WTC11 (cell line): ENCODE measurements around the gene SMYD5. TPM values are rescaled to one million over a fixed set of nuclear protein-coding genes. Genes with fewer than 3 reads are reported as not detected.

Experiments used
- ATAC-seq: fragments of 200-7000 bp; cut with Tn5 transposase; 2 replicates; pipeline ENCODE4 v1.10.0; 2021; ENCODE audit warnings: mild to moderate bottlenecking, moderate library complexity
- CTCF ChIA-PET: fragments of 300-600 bp; sonication (Branson Sonifier 250); formaldehyde crosslinking; loops from one replicate; lab custom pipeline; 2021; ENCODE audit warnings: antibody characterized with exemption; lab: Charles Lee
- POLR2A ChIA-PET: fragments of 350-600 bp; sonication (Branson Sonifier 250); formaldehyde crosslinking; loops from one replicate; lab custom pipeline; 2021; ENCODE audit warnings: antibody characterized with exemption; lab: Charles Lee
- DNase-seq: peaks from one replicate; pipeline ENCODE4 v3.0.0; 2021; ENCODE audit warnings: low spot score
- H3K27ac Mint-ChIP-seq: 2 replicates; pipeline ENCODE4 v1.8.0; 2021; ENCODE audit warnings: mixed read lengths
- H3K27me3 Mint-ChIP-seq: 2 replicates; pipeline ENCODE4 v1.8.0; 2021; ENCODE audit warnings: low read depth, mild to moderate bottlenecking, moderate library complexity, mixed read lengths
- H3K36me3 Mint-ChIP-seq: 2 replicates; pipeline ENCODE4 v1.8.0; 2021; ENCODE audit warnings: mixed read lengths
- H3K4me1 Mint-ChIP-seq: 2 replicates; pipeline ENCODE4 v1.8.0; 2022; ENCODE audit warnings: mixed read lengths
- H3K4me3 Mint-ChIP-seq: 2 replicates; pipeline ENCODE4 v1.8.0; 2021; ENCODE audit warnings: mild to moderate bottlenecking, moderate library complexity, mixed read lengths
- H3K9me3 Mint-ChIP-seq: 2 replicates; pipeline ENCODE4 v1.8.0; 2021; ENCODE audit warnings: mixed read lengths
- AR ChIP-seq: fragments of 250-450 bp; sonication (Bioruptor Pico); IDR thresholded peaks from 2 replicates; pipeline ENCODE4 v1.9.0; 2021; ENCODE audit warnings: mild to moderate bottlenecking
- ATF6 ChIP-seq: sonication (generic); formaldehyde crosslinking; IDR thresholded peaks from 2 replicates; pipeline ENCODE4 v1.8.1; 2023; ENCODE audit warnings: mild to moderate bottlenecking, missing genetic modification reagents
- CBFB ChIP-seq: sonication (generic); formaldehyde crosslinking; IDR thresholded peaks from 2 replicates; pipeline ENCODE4 v1.8.1; 2022; ENCODE audit warnings: mild to moderate bottlenecking, low read depth, missing genetic modification reagents
- CTCF ChIP-seq: fragments of 200-600 bp; IDR thresholded peaks from 2 replicates; pipeline ENCODE4 v1.8.0; 2022; ENCODE audit warnings: antibody characterized with exemption
- E2F5 ChIP-seq: sonication (generic); formaldehyde crosslinking; IDR thresholded peaks from 2 replicates; pipeline ENCODE4 v1.8.1; 2022; ENCODE audit warnings: mild to moderate bottlenecking, moderate library complexity, missing genetic modification reagents
- ERG ChIP-seq: fragments of 250-450 bp; sonication (Bioruptor Pico); IDR thresholded peaks from 2 replicates; pipeline ENCODE4 v1.8.0; 2021; ENCODE audit warnings: mild to moderate bottlenecking
- IRF1 ChIP-seq: sonication (generic); formaldehyde crosslinking; IDR thresholded peaks from 2 replicates; pipeline ENCODE4 v1.8.0; 2023; ENCODE audit warnings: missing genetic modification reagents
- IRF2 ChIP-seq: sonication (generic); formaldehyde crosslinking; IDR thresholded peaks from 2 replicates; pipeline ENCODE4 v1.8.0; 2022; ENCODE audit warnings: low read depth, missing genetic modification reagents, borderline replicate concordance
- JUN ChIP-seq: sonication (generic); formaldehyde crosslinking; IDR thresholded peaks from 2 replicates; pipeline ENCODE4 v1.8.0; 2023; ENCODE audit warnings: mild to moderate bottlenecking, missing genetic modification reagents
- MAX ChIP-seq: sonication (generic); formaldehyde crosslinking; IDR thresholded peaks from 2 replicates; pipeline ENCODE4 v1.8.0; 2022; ENCODE audit warnings: mild to moderate bottlenecking, missing genetic modification reagents
- MLX ChIP-seq: sonication (generic); formaldehyde crosslinking; IDR thresholded peaks from 2 replicates; pipeline ENCODE4 v1.8.1; 2023; ENCODE audit warnings: mild to moderate bottlenecking, missing genetic modification reagents, moderate library complexity
- NFE2L1 ChIP-seq: sonication (generic); formaldehyde crosslinking; IDR thresholded peaks from 2 replicates; pipeline ENCODE4 v1.8.1; 2023; ENCODE audit warnings: missing genetic modification reagents
- NR3C1 ChIP-seq: sonication (generic); formaldehyde crosslinking; conservative IDR thresholded peaks from 2 replicates; pipeline ENCODE4 v1.8.1; 2023; ENCODE audit warnings: low read depth, mild to moderate bottlenecking, missing genetic modification reagents
- PREB ChIP-seq: sonication (generic); formaldehyde crosslinking; IDR thresholded peaks from 2 replicates; pipeline ENCODE4 v1.8.1; 2022; ENCODE audit warnings: mild to moderate bottlenecking, missing genetic modification reagents, moderate library complexity, borderline replicate concordance
- SOX15 ChIP-seq: fragments of 250-450 bp; sonication (Bioruptor Pico); IDR thresholded peaks from 2 replicates; pipeline ENCODE4 v1.9.0; 2021; ENCODE audit warnings: mild to moderate bottlenecking
- ZNF416 ChIP-seq: fragments of 250-450 bp; sonication (Bioruptor Pico); IDR thresholded peaks from 2 replicates; pipeline ENCODE4 v1.9.0; 2021; ENCODE audit warnings: mild to moderate bottlenecking, inconsistent platforms
- ZNF425 ChIP-seq: fragments of 250-450 bp; sonication (Bioruptor Pico); conservative IDR thresholded peaks from 2 replicates; pipeline ENCODE4 v1.9.0; 2021; ENCODE audit warnings: mild to moderate bottlenecking
- total RNA-seq: library from RNA; stranded (reverse); gene quantifications from 3 replicates; pipeline ENCODE4 v1.2.3, GENCODE V29; 2021

SMYD5 gene
- total RNA-seq, 1 experiment from 2014 or later: 46.7 TPM

- CTCF ChIA-PET: interaction anchor here (1.0 to 5.2 kb wide), 4 partner anchors 39 to 280 kb away, joined by 3 to 98 read pairs (median 4); no protein-coding TSS in a partner anchor
- DNase-seq: no peak
- POLR2A ChIA-PET: interaction anchor here (0.6 kb wide), 1 partner anchor 36 kb away, joined by 5 read pairs; no protein-coding TSS in a partner anchor
- Mint-ChIP-seq H3K27ac (no peak overlapping the region), H3K9me3 (no peaks in the 10 kb centered on the region)
- TF ChIP-seq MLX (CRISPR knock-in tag) (no peak), JUN (CRISPR knock-in tag) (no peak), NFE2L1 (no peak), CTCF (no peak), ATF6 (no peak), IRF1 (CRISPR knock-in tag) (no peak), IRF2 (CRISPR knock-in tag) (no peak), ZNF416 (no peak), PREB (CRISPR knock-in tag) (no peak), MAX (CRISPR knock-in tag) (no peak), AR (CRISPR knock-in tag) (no peak), CBFB (no peak), SOX15 (CRISPR knock-in tag) (no peak), NR3C1 (CRISPR knock-in tag) (no peak), ZNF425 (CRISPR knock-in tag) (no peak), E2F5 (no peak), ERG (CRISPR knock-in tag) (no peak)
- TF ChIP-seq, all 79 proteins: peak for 0
- Mint-ChIP-seq H3K36me3 (no peaks in the 10 kb centered on the region), H3K27me3 (peaks cover 69% of the 10 kb centered on the region), H3K4me3 (no peak overlapping the region), H3K4me1 (peaks cover 22% of the 10 kb centered on the region)
- no peak for ATAC-seq
Observed at GRCh38 chr2:73173781-73174180, 40.3 kb upstream of the SMYD5 start.
